NCI-H748 (cell line): Measurements from ENCODE around the gene CBR3.

Experiments used
- DNase-seq: peaks from one replicate; lab custom pipeline; 2025; ENCODE audit not compliant: unreplicated experiment; lab: John Stamatoyannopoulos, UW

Gene CBR3

GRCh38 chr21:36183144-36183795 lies 48.4 kb downstream of the CBR3 start:
- no peak for DNase-seq

DNA sequence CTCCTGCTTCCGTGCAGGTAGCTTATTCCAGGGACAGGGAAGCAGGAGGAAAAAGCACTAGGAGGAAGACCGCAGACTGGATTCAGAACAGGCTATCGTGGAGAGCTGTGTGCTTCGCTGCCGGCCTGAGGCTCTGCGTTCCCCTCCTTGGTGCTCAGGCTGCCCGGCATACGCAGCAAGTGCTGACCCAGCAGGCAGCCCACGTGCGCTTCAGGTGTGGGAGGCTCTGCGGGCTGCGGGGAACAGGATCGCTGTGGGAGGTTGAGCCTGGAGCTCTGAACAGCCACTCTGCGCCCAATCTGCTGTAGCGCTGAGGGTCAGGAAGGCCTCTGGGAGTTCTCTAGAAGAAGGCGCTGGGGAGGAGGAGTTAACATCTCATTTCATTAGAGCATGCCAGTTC lies 49.7 kb downstream of the CBR3 start:
- no peak for DNase-seq

GRCh38 chr21:36185523-36185922 lies 50.6 kb downstream of the CBR3 start:
- no peak for DNase-seq

GRCh38 chr21:36186081-36186480 lies 51.2 kb downstream of the CBR3 start:
- no peak for DNase-seq

DNA sequence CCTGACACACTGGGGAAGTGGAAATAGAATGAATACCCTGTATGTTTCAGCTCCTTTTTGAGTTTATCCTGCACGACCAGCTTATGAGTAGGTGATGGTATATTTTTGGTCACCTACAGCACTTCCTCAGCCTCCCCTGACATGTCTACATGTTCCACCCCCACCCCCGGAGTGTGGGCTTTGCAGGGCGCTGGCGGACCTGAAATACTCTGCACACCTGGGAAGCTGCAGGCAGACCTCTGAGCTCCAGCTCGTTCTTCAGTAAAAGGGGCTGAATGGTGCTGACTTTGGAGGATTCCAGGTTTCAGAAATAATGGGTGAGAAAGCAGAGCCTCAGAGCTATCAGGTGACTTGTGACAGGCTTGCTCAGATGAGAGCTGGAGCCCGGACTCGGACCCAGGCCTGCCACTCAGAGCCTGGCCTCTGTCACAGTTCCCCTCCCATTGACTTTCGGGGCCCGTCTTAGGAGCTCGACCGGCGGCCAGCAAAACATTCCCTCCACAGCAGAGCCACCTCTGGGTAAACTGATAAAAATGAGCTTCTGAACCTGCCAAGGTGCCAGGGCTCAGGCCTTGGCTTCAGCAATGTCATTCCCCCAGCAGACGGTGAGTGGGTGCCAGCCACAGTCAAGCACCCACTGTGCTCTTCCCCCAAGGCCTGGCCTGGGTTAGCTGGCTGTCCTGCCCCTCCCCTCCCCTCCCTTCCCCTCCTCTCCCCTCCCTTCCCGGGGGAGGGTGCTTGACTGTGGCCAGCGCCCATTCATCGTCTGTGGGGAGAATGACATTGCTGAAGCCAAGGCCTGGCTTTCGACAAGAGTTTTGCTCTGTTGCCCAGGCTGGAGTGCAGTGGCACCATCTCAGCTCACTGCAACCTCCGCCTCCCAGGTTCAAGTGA lies 51.9 kb downstream of the CBR3 start:
- no peak for DNase-seq

- DNase-seq, result peak; percentile 81
These were observed 53.3 kb downstream of the CBR3 start for GRCh38 chr21:36188081-36188681.

DNA sequence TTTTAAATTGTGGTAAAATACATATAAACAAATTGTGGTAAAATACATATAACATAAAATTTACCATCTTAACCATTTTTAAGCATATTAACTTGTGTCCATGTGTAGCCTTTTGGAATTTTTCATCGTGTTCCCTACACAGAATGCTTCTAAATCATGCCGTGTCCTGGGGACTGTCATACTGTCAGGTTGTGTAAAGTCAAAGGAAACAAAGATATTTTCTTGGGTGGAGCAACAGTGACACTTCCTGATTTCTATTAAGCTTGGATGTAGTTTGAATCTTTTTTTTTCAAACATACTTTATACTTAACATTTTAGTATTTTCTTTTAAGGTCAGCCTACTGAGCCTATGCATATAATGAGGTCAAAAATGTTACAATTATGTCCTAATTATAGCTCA lies 54.1 kb downstream of the CBR3 start:
- no peak for DNase-seq

DNA sequence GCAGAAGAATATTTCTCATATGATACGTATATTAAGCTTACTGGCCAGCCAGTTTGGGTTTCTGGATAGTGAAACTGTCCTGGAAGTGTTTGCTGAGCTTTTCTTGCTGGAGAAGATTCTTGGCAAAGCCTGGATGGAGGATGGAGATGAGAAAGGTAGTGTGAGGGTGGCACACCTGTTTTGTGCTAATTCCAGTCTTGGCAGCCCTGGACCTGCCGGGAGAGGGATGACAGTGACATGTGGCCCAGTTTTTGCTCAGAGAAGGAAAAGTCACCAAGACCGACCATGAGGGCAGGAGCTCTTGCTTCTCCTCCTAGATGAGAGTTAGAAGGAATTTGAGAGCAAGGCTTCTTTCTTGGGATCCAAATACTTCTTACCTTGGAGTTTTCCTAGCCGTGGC lies 55.9 kb downstream of the CBR3 start:
- no peak for DNase-seq

DNA sequence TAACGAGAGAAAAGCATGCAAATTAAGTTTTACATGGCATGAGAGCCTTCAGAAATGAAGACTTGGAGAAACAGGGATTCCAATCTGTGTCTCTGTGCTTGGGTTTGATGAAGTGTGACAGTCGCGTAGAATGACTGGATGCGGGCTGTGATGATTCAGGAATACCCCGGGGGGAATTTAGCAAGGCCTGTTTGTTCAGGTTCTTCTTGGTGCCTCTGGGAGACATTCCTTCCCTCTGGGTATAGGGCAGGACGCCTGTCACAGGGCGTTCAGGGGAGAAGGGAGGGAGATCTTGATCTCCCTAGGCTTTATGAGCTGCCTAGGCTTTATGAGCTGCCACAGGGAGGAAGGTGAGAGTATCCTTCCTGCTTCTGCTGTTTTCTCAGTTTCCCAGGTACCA lies 58.3 kb downstream of the CBR3 start:
- DNase-seq, result no peak

- peak; percentile 13 for DNase-seq
These were observed 59.1 kb downstream of the CBR3 start for GRCh38 chr21:36194024-36194423.

DNA sequence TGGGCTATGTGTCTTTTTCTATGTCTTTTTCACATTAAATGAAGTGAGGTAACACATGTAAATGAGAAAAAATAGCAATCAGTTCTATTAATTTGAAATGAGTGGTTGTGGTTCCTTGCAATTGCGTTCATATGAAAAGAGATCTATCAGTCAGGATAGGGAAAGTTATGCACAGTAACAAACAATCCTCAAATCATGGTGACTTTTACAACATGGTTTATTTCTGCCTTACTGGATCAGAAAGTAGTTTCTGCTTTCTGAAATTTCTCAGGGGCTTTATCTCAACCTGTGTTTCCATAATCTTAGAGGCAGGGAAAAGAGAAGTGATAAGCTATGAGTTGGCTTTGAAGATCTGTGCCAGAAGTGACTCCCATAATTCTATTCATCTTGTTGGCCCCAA lies 60.7 kb downstream of the CBR3 start:
- DNase-seq, result no peak
